ENCODE data around the gene ZNF726. TPM values are rescaled to one million over a fixed set of nuclear protein-coding genes. Genes with fewer than 3 reads are reported as not detected.
"Not testable (repeated sequence)": the region's sequence is repeated elsewhere in the genome, so short reads cannot be mapped to it uniquely, and the experiment has no call there.

Gene ZNF726
- 0.30 TPM for total RNA-seq
- long read RNA-seq: 0 reads

DNA sequence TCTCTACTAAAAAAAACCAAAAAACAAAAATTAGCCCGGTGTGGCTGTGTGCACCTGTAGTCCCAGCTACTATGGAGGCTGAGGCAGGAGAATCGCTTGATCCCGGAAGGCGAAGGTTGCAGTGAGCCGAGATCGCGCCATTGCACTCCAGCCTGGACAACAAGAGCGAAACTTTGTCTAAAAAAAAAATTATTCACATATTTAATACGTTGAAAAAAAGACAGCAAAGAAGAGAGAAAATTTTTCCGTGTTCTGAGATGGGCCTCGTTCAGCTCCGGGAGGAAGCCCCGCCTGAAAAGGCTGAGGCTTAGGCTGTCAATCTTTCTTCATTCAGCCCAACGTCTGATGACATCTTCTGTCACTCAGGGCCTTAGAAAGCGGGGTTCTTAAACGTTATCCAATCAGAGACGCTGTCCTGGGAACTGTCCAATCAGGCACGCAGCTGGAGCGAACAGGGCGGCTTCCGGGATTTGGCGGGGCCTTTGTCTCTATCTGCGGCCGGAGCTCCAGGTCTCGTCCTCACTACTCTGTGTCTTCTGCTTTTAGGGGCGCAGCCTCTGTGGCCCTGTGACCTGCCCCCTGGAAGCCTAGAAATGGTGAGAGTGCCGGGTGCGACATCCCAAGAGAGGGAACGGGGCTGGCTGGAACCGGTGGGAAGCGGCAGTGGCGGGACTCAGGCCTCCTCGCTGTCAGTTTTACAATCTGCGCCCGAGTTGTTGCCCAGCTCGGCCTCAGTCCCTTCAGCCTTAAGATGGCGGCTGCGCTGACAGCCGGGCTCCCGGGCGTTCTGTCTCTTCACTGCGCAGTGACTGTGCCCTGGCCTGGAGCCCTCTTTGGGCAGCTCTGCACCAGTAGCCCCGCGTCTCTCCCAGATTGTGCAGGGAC is at the start of gene ZNF726:
Gene ZNF726, plus strand, starts transcription at position 485 of the 885 bp plus-strand sequence. Its CDS starts 109 bp downstream, at position 594.
- intact Hi-C loops (cut with micrococcal nuclease): no loop called here
- TF ChIP-seq, protein P1, sequence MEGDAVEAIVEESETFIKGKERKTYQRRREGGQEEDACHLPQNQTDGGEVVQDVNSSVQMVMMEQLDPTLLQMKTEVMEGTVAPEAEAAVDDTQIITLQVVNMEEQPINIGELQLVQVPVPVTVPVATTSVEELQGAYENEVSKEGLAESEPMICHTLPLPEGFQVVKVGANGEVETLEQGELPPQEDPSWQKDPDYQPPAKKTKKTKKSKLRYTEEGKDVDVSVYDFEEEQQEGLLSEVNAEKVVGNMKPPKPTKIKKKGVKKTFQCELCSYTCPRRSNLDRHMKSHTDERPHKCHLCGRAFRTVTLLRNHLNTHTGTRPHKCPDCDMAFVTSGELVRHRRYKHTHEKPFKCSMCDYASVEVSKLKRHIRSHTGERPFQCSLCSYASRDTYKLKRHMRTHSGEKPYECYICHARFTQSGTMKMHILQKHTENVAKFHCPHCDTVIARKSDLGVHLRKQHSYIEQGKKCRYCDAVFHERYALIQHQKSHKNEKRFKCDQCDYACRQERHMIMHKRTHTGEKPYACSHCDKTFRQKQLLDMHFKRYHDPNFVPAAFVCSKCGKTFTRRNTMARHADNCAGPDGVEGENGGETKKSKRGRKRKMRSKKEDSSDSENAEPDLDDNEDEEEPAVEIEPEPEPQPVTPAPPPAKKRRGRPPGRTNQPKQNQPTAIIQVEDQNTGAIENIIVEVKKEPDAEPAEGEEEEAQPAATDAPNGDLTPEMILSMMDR (IDR thresholded peaks at IDR 0.05; ENCODE audit: borderline replicate concordance): no peak
- Histone ChIP-seq H3K27ac (replicated peaks) (no peak within 1 kb of the TSS), H3K9me3 (replicated peaks) (no peaks in the 10 kb centered on the region), H3K4me1 (peaks cover 11% of the 10 kb centered on the region), H3K36me3 (no peaks in the 10 kb centered on the region), H3K4me3 (peak within 1 kb of the TSS; percentile 77), H3K27me3 (ENCODE audit: low read depth) (no peaks in the 10 kb centered on the region)
- peak; percentile 84 for DNase-seq

DNA sequence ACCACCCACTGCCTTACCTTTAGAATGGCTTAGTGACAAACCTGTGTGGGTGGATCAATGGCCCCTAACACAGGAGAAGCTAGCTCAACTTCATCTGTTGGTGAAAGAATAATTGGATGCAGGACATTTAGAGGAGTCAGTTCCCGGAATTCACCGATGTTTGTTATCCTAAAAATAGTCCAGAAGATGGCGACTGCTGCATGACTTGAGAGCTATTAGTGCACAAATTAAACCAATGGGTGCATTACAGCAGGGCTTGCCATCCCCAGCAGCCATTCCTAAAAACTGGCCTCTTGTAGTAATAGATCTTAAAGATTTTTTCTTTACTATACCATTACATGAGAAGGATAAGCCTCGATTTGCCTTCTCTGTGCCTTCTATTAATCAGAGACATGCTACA is 46.8 kb upstream of the ZNF726 start:
- no peaks in the 10 kb centered on the region for H3K36me3 ChIP-seq
- TF ChIP-seq, protein P1 (IDR thresholded peaks at IDR 0.05; ENCODE audit: borderline replicate concordance): no peak
- H3K27ac ChIP-seq (replicated peaks): no peak overlapping the region
- no peak for DNase-seq
- H3K4me1 ChIP-seq: no peaks in the 10 kb centered on the region
- H3K9me3 ChIP-seq (replicated peaks): no peaks in the 10 kb centered on the region
- intact Hi-C loops (cut with micrococcal nuclease): no loop called here
- H3K27me3 ChIP-seq (ENCODE audit: low read depth): no peaks in the 10 kb centered on the region
- no peak overlapping the region for H3K4me3 ChIP-seq

DNA sequence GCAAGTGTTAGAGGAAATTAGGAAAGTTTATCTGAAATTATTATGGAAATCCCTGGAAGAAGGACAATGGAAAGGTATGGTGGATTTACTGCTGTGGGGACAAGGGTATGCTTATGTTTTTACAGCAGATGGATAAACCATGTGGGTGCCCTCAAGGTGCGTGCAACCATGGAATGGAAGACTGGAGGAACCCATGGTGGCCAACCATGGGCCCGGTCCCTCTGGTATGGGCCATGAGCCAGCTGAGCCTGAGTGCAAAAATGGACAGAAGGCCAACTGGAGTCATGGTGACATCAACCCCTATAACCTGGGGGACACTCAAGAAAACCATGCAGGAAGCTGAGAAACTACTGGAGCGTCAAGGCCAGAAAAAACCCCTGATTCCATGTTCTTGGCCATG is 46.1 kb upstream of the ZNF726 start:
- intact Hi-C loops (cut with micrococcal nuclease): no loop called here
- Histone ChIP-seq H3K4me1 (no peaks in the 10 kb centered on the region), H3K36me3 (no peaks in the 10 kb centered on the region), H3K27me3 (ENCODE audit: low read depth) (no peaks in the 10 kb centered on the region), H3K4me3 (no peak overlapping the region), H3K9me3 (replicated peaks) (no peaks in the 10 kb centered on the region), H3K27ac (replicated peaks) (no peak overlapping the region)
- DNase-seq: no peak
- TF ChIP-seq, protein P1 (IDR thresholded peaks at IDR 0.05; ENCODE audit: borderline replicate concordance): no peak

DNA sequence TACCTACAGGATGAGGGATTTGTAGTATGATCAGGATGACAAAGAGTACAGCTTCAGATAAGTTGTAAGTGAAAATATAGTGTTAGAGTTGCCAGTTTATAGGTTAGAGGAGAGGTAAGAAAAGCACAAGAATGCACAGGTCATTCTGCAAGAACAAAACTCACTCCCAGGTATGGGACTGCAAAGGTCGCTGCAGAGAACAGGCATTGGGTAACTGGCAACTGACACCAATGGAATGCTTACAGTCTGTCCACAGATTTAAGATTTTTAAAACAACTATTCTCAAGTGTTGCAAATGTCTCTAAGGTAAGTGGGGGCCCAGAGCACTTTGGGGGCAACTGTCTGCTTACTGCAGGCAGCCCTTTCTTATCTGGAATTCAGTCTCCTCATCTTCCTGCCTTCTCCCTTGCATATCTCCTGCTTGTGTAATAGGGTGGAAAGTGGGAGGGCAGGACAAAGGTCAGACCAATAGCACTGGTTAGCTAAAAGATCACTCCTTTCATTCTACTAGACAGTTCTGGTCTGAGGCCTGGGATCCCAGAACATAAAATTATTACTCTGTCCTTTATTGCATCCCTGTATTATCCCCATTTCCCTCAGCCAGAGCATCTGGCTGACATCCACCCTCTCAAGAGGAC is 42.3 kb upstream of the ZNF726 start:
- peaks cover 6% of the 10 kb centered on the region for H3K27me3 ChIP-seq (ENCODE audit: low read depth)
- intact Hi-C loops (cut with micrococcal nuclease): loop anchor here (2.0 kb wide), 1 partner anchor 96 kb away; no protein-coding TSS in a partner anchor
- H3K4me1 ChIP-seq: no peaks in the 10 kb centered on the region

DNA sequence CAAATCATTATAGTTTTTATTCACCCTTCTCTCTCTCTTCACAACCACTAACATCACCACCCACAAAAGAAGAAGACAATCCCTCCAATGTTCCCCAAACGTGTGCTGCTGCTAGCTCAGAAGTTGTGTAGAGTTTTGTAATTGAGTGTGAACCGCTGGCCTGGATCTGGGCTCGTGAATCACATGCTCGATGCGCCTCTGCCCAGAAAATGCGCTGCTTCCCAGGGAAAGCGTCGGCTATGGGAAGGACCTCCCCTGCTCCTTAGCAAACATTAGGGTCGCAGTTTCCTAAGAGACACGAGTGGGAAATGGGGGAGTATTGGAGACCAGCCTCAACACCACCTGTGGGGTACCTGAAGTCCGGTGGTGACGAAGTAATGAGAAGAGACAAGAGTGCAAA is 38.4 kb upstream of the ZNF726 start:
- Histone ChIP-seq H3K27ac (replicated peaks) (no peak overlapping the region), H3K36me3 (no peaks in the 10 kb centered on the region), H3K9me3 (replicated peaks) (peaks cover 16% of the 10 kb centered on the region), H3K4me1 (no peaks in the 10 kb centered on the region), H3K27me3 (ENCODE audit: low read depth) (peaks cover 17% of the 10 kb centered on the region), H3K4me3 (no peak overlapping the region)
- intact Hi-C loops (cut with micrococcal nuclease): no loop called here
- TF ChIP-seq, protein P1 (IDR thresholded peaks at IDR 0.05; ENCODE audit: borderline replicate concordance): no peak
- DNase-seq: no peak

More for the DNA sequence above, 42.3 kb upstream of the ZNF726 start:
- TF ChIP-seq, protein P1 (IDR thresholded peaks at IDR 0.05; ENCODE audit: borderline replicate concordance): no peak
- H3K4me3 ChIP-seq: no peak overlapping the region
- DNase-seq: no peak
- H3K36me3 ChIP-seq: no peaks in the 10 kb centered on the region
- H3K9me3 ChIP-seq (replicated peaks): no peaks in the 10 kb centered on the region
- H3K27ac ChIP-seq (replicated peaks): no peak overlapping the region

DNA sequence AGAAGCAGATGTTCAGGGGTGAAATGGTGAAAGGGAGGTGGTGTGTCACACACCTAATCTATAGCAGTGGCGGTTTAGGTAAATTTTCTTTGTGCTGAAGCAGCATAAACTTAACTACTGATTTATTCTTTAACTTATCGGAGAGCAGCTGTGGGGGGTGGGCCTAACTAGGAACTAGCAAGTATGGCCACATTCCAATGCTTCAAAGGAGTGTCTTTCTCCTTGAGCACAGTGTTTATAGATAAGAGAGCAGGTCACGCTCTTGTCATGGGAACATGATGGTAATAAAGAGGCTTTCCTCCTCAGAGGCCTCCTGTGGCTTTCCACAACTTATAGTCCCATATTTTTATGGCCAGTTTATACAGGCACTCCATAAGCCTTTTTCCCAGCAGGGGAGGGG is 37.9 kb upstream of the ZNF726 start:
- H3K4me3 ChIP-seq; DNase-seq; H3K36me3 ChIP-seq; H3K4me1 ChIP-seq; intact Hi-C loops (cut with micrococcal nuclease); H3K27ac ChIP-seq (replicated peaks): not testable (repeated sequence)
- H3K9me3 ChIP-seq (replicated peaks): peaks cover 16% of the 10 kb centered on the region
- H3K27me3 ChIP-seq (ENCODE audit: low read depth): peaks cover 17% of the 10 kb centered on the region
